Stimulated activated CD4-positive, alpha-beta T cell treated with anti-CD3 and anti-CD28 coated beads, Interleukin-1b, Interleukin-23, amount 100 ng/mL, for 48 hours (primary cell): ENCODE data around the gene KRTAP6-1.

Experiments used
- DNase-seq: peaks from one replicate; pipeline ENCODE4 v3.0.0-alpha.2; 2020

The KRTAP6-1 gene

GRCh38 chr21:30567617-30568016 is 46.1 kb downstream of the KRTAP6-1 start:
- DNase-seq: no peak

GRCh38 chr21:30563630-30564029 is 50.1 kb downstream of the KRTAP6-1 start:
- no peak for DNase-seq
